ENCODE measurements around the gene TMEM154.

DNA sequence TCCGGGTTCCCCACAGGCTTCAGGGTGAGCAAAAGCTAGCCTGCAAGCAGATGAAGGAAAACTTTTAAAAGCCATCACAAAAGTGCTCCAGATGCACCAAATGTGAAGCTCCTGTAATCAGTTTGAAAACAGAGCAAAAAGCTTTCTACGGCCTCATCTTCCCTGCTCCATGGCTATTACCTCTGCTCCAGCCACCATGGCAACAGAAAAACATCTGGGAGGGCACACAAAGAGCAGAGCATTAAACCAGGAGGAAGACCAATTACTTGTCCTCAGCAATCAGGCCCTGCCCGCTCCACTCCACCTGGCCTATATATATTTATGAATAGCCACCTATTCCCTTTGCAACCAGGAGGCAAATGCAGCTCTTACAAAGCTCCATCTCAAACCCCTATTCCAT is 33.6 kb downstream of the TMEM154 start:
- TF ChIP-seq, protein P1, sequence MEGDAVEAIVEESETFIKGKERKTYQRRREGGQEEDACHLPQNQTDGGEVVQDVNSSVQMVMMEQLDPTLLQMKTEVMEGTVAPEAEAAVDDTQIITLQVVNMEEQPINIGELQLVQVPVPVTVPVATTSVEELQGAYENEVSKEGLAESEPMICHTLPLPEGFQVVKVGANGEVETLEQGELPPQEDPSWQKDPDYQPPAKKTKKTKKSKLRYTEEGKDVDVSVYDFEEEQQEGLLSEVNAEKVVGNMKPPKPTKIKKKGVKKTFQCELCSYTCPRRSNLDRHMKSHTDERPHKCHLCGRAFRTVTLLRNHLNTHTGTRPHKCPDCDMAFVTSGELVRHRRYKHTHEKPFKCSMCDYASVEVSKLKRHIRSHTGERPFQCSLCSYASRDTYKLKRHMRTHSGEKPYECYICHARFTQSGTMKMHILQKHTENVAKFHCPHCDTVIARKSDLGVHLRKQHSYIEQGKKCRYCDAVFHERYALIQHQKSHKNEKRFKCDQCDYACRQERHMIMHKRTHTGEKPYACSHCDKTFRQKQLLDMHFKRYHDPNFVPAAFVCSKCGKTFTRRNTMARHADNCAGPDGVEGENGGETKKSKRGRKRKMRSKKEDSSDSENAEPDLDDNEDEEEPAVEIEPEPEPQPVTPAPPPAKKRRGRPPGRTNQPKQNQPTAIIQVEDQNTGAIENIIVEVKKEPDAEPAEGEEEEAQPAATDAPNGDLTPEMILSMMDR (IDR thresholded peaks at IDR 0.05): no peak
- TF ChIP-seq POLR2A (IDR thresholded peaks at IDR 0.05): no peak

Data from uterus (tissue), 2 donors.